T-helper 2 cell (primary cell): ENCODE measurements around the gene POLR2I.
"Not testable (repeated sequence)": the region's sequence is repeated elsewhere in the genome, so short reads cannot be mapped to it uniquely, and the experiment has no call there.

Source experiments
- DNase-seq, 5 experiments: peaks; one replicate each; pipeline versions ENCODE4 v3.0.0 to v3.0.0-alpha.2; 2012 to 2022

The POLR2I gene

GRCh38 chr19:36099166-36099785 is 15.4 kb downstream of the POLR2I start:
- no peak for DNase-seq

GRCh38 chr19:36097036-36097435 is 17.6 kb downstream of the POLR2I start:
- DNase-seq, result no peak

DNA sequence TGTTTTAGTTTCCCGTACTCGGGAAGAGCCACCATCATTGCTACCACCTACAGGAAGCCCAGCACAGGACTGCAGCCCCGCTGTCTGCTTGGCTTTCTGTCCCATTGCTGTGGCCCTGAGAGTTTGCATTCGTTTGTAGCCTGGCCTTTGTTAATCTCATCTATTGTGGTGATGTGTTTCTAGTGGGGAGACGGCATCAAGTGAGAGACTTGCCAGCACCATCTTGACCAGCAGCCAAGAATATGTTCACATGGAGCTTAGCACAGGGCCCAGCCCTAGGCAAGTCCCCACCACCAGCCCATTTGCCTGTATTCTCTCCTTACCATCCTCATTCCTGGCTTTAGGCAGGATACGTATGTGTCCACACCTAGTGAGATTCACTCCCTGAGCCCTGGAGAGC is 21.0 kb downstream of the POLR2I start:
- DNase-seq, result no peak

GRCh38 chr19:36093146-36093662 is 21.5 kb downstream of the POLR2I start:
- DNase-seq, result peak in 1 of 5 experiments; percentile 29

- no peak for DNase-seq
Observed at GRCh38 chr19:36092566-36092965, 22.1 kb downstream of the POLR2I start.

DNA sequence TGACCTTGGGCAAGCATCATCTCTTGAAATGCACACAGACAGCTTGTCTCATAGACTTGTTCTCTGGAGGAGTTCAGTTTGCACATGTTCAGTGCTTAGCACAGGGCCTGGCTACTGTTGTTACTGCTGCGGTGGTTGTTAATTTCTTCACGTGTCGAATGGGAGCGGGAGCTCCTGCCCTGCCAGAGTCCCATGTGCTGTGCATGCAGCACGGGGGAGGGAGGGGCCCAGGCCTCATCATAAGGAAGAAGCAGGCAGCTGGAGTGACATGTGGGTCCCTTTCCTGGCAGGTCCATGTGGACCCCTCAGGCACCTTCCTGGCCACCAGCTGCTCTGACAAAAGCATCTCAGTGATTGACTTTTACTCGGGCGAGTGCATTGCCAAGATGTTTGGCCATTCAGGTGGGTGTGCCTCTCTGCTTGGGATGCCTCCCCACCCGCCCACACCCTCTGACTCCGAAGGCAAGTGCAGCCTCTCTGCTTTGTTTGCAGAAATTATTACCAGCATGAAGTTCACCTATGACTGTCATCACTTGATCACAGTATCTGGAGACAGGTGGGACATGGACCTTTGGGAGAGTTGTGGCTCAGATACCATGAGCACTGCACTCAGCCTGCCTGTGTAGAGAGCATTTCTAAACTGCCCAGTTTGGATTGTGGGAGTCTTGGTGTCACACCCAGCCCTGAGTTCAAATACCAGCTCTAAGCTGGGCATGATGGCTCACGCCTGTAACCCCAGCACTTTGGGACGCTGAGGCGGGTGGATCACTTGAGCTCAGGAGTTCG is 23.6 kb downstream of the POLR2I start:
- DNase-seq, result no peak

- no peak for DNase-seq
Observed at GRCh38 chr19:36089847-36090246, 24.8 kb downstream of the POLR2I start.

DNA sequence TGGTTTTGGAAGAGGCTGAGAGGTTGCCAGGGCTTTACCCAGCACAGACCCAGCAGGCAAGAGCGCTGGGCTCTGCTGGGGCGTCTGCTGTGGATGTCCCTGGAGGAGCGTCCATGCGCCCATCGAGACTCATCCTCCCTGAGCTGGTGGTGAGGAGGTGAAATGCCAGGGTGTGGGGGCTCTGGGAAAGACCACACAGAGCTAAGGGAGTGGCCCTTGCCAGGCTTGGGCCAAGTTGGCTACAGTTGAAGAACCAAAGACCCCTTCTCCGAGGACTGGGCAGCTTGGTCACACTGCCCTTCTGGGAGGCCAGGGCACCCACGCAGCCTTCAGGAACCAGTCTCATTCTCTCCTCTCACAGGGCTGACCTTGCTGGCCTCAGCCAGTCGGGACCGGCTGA is 28.3 kb downstream of the POLR2I start:
- no peak for DNase-seq

DNA sequence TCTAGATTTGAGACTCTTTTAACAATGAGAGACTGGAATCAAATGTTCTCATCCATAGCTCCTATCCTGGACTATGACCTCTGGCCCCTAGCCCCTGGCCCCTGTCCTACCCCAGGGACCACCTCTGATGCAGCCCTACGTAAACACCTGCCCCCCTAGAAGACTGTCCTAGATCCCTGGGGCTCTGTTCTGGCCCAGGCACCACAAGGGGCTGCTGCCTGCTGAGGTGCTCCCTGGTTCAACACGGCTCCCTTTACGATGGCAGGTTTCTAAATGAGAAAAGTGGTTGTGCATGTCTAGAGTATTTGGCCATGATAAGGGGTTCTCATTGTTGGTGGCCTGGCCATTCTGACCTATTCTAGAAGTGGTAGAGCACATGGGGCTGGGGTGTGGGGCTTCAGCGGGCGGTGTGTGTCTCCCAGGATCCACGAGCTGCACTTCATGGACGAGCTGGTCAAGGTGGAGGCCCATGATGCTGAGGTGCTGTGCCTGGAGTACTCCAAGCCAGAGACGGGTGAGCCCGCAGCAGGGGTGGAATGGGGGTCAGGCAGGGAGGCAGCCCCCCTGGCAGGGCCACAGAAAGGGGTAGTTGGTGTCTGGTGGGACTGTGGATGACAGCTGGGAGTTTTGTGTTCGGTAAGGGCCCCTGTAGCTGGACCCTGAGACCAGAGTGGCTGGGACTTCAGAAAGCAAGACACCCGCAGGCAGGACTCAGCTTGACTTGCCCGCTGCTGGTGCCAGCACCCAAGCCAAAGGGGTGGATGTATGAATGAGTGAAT is 30.3 kb downstream of the POLR2I start:
- no peak for DNase-seq

DNA sequence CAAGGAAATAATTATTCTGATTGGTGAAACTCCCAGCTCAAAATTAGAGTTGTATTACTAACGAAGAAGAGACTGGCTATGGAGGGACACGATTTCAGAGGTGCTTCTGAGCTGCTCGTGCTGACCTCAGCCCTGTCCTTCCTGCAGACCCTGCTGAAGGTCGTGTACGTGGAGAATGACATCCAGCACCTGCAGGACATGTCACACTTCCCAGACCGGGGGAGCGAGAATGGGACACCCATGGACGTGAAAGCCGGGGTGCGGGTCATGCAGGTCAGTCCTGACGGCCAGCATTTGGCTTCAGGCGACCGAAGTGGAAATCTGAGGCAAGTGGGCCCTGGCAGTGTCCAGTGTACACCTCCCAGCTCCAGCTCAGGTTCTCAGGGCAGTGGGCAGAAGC is 31.8 kb downstream of the POLR2I start:
- no peak for DNase-seq

DNA sequence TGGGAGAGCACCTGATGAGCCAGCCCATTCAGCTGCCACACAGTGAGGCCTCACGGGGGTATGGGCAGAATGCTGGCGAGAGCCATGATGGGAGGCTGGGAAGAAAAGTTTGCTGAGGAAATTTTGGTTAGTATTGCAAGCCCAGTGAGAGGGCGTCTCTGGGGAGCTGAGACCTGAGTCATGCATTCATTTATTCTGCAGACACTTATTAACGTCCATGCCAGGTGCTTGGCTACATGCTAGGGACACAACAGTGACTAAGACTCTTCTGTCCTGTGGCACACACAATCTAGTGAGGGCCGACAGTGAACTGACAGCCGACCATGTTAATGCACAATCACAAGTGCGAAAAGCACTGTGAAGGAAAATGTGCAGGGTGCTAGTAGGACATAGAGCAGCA is 32.8 kb downstream of the POLR2I start:
- DNase-seq, result no peak

- no peak for DNase-seq
Observed at GRCh38 chr19:36081385-36081784, 33.3 kb downstream of the POLR2I start.

DNA sequence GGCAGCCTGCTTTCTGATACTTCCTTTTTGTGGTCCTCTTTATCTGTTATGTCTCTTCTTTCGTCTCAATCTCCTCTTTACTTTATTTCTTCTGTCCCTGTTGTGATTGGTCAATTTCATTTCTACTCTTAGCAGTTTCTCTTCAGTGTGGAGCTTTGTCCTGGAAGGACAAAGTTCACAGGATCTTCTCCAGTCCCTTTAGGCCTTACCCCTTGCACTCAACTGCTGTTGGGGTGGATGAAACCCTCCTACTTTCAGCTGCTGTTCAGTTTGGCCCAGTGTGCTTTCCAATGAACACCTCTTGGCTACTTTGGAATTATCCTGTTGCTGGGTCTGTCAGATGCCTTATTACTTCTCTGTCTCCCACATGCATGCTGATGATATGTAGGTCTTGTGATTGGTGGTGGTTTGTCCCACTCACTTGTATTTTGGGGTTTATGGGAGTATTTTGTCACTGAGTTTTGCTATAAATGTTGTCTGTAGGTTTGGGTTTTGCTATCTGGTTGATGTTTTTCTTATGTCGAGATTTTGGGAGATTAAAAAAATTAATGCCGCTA is 35.2 kb downstream of the POLR2I start:
- no peak for DNase-seq

DNA sequence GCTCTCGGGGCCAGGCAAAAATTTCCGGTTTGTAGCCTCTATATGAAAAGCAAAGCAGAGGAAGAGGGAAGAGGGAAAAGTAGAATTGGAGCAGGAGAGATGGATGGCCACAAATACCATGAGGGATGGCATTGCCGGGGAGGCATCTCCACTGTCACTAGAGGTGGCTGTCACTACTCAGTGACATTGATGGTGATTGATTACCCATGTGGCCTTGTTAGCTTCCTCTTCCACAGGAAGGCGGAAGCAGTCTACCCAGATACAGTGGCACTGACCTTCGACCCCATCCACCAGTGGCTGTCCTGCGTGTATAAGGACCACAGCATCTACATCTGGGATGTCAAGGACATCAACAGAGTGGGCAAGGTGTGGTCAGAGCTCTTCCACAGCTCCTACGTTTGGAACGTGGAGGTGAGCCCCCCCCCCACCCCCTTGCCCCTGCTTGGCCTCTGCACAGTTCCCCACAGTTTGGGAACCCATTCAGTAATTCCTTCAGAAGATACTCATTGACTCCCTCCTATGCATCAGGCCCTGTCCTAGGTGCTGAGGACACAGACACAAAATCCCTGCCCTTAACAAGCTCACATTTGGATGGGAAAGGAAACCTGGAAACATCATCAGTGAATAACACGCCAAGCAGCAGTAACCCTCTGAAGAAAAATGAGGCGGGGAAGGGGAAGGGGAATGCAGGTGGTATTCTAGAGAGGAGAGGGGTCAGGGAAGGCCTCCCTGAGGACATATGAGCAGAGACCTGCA is 41.4 kb downstream of the POLR2I start:
- DNase-seq, result no peak

- no peak for DNase-seq
Observed at GRCh38 chr19:36072081-36072480, 42.6 kb downstream of the POLR2I start.

DNA sequence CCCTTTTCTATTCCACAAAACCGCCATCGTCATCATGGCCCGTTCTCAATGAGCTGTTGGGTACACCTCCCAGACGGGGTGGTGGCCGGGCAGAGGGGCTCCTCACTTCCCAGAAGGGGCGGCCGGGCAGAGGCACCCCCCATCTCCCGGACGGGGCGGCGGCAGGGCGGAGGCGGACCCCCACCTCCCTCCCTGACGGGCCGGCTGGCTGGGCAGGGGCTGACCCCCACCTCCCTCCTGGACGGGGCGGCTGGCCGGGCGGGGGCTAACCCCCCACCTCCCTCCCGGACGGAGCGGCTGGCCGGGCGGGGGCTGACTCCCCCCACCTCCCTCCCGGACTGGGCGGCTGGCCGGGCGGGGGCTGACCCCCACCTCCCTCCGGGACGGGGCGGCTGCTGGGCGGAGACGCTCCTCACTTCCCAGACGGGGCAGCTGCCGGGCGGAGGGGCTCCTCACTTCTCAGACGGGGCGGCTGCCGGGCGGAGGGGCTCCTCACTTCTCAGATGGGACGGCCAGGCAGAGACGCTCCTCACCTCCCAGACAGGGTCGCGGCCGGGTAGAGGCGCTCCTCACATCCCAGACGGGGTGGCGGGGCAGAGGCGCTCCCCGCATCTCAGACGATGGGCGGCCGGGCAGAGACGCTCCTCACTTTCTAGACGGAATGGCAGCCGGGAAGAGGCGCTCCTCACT is 45.7 kb downstream of the POLR2I start:
- DNase-seq, result not testable (repeated sequence)

GRCh38 chr19:36067681-36068080 is 47.0 kb downstream of the POLR2I start:
- DNase-seq, result no peak

- no peak for DNase-seq
Observed at GRCh38 chr19:36064826-36065225, 49.8 kb downstream of the POLR2I start.
